Tibial artery (tissue), 4 donors: ENCODE data around the gene MCF2L2.
"Not testable (repeated sequence)": the region's sequence is repeated elsewhere in the genome, so short reads cannot be mapped to it uniquely, and the experiment has no call there.

Experiments
- DNase-seq, 2 donors: peaks; one replicate each; pipeline ENCODE4 v3.0.0-alpha.2; 2019
- H3K27ac ChIP-seq, 2 donors: fragments of 200-600 bp; sonication (generic) in 1 of 2; 1 replicate in 1 of 2; 2 replicates in 1 of 2; pipeline ENCODE4 v1.5.1; 2018 to 2019; ENCODE audit warnings: mild to moderate bottlenecking in 1 of 2
- H3K27me3 ChIP-seq, 2 donors: fragments of 200-600 bp; sonication (generic) in 1 of 2; one replicate each; pipeline versions ENCODE4 v1.5.1 to v1.6.0; 2016 to 2019
- H3K36me3 ChIP-seq, 3 donors: fragments of 200-600 bp; sonication (generic) in 2 of 3; one replicate each; pipeline ENCODE4 v1.5.1; 2016 to 2019; ENCODE audit warnings: mild to moderate bottlenecking in 2 of 3
- H3K4me1 ChIP-seq, 4 donors: fragments of 200-600 bp; sonication (generic) in 2 of 4; 1 replicate in 3 of 4; 2 replicates in 1 of 4; pipeline ENCODE4 v1.5.1; 2016 to 2019
- H3K4me3 ChIP-seq, 2 donors: fragments of 200-600 bp; sonication (generic) in 1 of 2; 1 replicate in 1 of 2; 2 replicates in 1 of 2; pipeline ENCODE4 v1.5.1; 2018 to 2019; ENCODE audit warnings: mild to moderate bottlenecking in 2 of 2
- H3K9me3 ChIP-seq, 3 donors: fragments of 200-600 bp; sonication (generic) in 1 of 3; one replicate each; pipeline ENCODE4 v1.5.1; 2016 to 2019
- CTCF ChIP-seq, 2 experiments: fragments of 200-600 bp in 1 of 2; fragments of 450-650 bp in 1 of 2; IDR thresholded peaks; one replicate each; pipeline ENCODE4 v1.5.1; 2017 to 2019; ENCODE audit warnings: antibody characterized with exemption in 2 of 2, mild to moderate bottlenecking in 1 of 2, moderate library complexity in 1 of 2
- intact Hi-C: fragments of 100-400 bp; cut with DNase I; formaldehyde crosslinking; loops from one replicate; pipeline ENCODE4 v1.15.0; 2023; ENCODE audit warnings: low total_unique reads

Gene MCF2L2

GRCh38 chr3:183244219-183244618, 184.2 kb downstream of the MCF2L2 start:
- H3K27ac ChIP-seq = no peak overlapping the region
- H3K4me1 ChIP-seq = no peaks in the 10 kb centered on the region
- H3K27me3 ChIP-seq = peaks cover 0 to 13% of the 10 kb centered on the region in 2 donors
- DNase-seq = peak; percentile 75 to 81
- H3K9me3 ChIP-seq = peaks cover 0 to 13% (median 0%) of the 10 kb centered on the region in 3 donors
- no peaks in the 10 kb centered on the region for H3K36me3 ChIP-seq
- TF ChIP-seq CTCF (IDR thresholded peaks at IDR 0.05) = no peak
- no peak overlapping the region for H3K4me3 ChIP-seq
- intact Hi-C loops = no loop called here

DNA sequence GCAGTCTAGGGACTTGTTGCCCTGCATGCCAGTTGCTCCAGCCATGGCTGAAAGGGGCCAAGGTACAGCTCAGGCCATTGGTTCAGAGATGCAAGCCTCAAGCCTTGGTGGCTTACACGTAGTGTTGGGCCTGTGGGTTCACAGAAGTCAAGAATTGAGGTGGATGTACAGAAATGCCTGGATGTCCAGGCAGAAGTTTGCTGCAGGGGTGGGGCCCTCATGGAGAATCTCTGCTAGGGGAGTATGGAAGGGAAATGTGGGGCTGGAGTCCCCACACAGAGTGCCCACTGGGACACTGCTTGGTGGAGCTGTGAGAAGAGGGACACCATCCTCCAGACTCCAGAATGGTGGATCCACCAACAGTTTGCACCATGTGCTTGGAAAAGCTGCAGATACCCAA, 186.0 kb downstream of the MCF2L2 start:
- intact Hi-C loops = no loop called here
- Histone ChIP-seq H3K36me3 (no peaks in the 10 kb centered on the region), H3K27me3 (peaks cover 0 to 13% of the 10 kb centered on the region in 2 donors), H3K27ac (no peak overlapping the region), H3K9me3 (peaks cover 0 to 13% (median 0%) of the 10 kb centered on the region in 3 donors), H3K4me3 (no peak overlapping the region), H3K4me1 (no peaks in the 10 kb centered on the region)
- no peak for DNase-seq
- TF ChIP-seq CTCF (IDR thresholded peaks at IDR 0.05) = no peak

- intact Hi-C loops = no loop called here
- DNase-seq = no peak
- peaks cover 0 to 13% (median 0%) of the 10 kb centered on the region in 3 donors for H3K9me3 ChIP-seq
- H3K4me3 ChIP-seq = no peak overlapping the region
- TF ChIP-seq CTCF (IDR thresholded peaks at IDR 0.05) = no peak
- H3K27ac ChIP-seq = no peak overlapping the region
- H3K4me1 ChIP-seq = no peaks in the 10 kb centered on the region
- H3K36me3 ChIP-seq = no peaks in the 10 kb centered on the region
- peaks cover 0 to 10% of the 10 kb centered on the region in 2 donors for H3K27me3 ChIP-seq
Observed at GRCh38 chr3:183239046-183239445, 189.4 kb downstream of the MCF2L2 start.

GRCh38 chr3:183233966-183234365, 194.5 kb downstream of the MCF2L2 start:
- no peaks in the 10 kb centered on the region for H3K9me3 ChIP-seq
- no peak for TF ChIP-seq CTCF (IDR thresholded peaks at IDR 0.05)
- intact Hi-C loops = no loop called here
- no peaks in the 10 kb centered on the region for H3K4me1 ChIP-seq
- no peak for DNase-seq
- no peak overlapping the region for H3K4me3 ChIP-seq
- H3K27me3 ChIP-seq = peaks cover 0 to under 1% of the 10 kb centered on the region in 2 donors
- no peaks in the 10 kb centered on the region for H3K36me3 ChIP-seq
- no peak overlapping the region for H3K27ac ChIP-seq

GRCh38 chr3:183230826-183231225, 197.6 kb downstream of the MCF2L2 start:
- no peaks in the 10 kb centered on the region for H3K9me3 ChIP-seq
- no peak overlapping the region for H3K27ac ChIP-seq
- no peak for DNase-seq
- H3K4me3 ChIP-seq = no peak overlapping the region
- no peaks in the 10 kb centered on the region for H3K36me3 ChIP-seq
- no peak for TF ChIP-seq CTCF (IDR thresholded peaks at IDR 0.05)
- H3K4me1 ChIP-seq = no peaks in the 10 kb centered on the region
- H3K27me3 ChIP-seq = no peaks in the 10 kb centered on the region
- intact Hi-C loops = no loop called here

- intact Hi-C loops, H3K4me3 ChIP-seq, H3K36me3 ChIP-seq, DNase-seq, H3K27me3 ChIP-seq, H3K9me3 ChIP-seq, H3K27ac ChIP-seq, H3K4me1 ChIP-seq: not testable (repeated sequence)
Observed at GRCh38 chr3:183230251-183230650, 198.2 kb downstream of the MCF2L2 start.
